HG03095 (cell line): ENCODE measurements around the gene CCDC137.
A peak's percentile ranks its signal among the peaks of the same experiment; 100 is the strongest.

Experiments used
- ATAC-seq: cut with Tn5 transposase; IDR thresholded peaks from one replicate; pipeline ENCODE4 v1.9.1; 2021; ENCODE audit warnings: moderate library complexity; ENCODE audit not compliant: unreplicated experiment

Gene CCDC137

DNA sequence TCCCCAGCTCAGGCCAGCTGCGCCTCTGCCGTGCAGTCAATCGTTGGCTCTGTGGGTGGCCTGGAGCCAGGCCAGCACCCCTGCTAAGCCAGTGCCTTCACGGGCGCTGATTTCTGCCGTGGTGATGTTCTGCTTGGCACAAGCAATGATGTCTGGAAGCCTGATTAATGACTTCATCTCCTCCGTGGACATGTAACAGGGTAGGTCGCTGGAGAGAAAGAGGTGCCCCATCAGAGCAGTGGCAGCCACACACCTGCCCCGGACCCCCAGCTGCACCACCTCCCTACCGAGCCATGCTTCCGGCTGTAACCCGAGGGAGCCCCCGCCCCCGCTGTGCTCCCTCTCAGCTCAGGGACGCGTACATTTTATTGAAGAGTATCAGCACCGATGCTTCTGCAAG lies 15.1 kb downstream of the CCDC137 start:
- ATAC-seq: no peak

DNA sequence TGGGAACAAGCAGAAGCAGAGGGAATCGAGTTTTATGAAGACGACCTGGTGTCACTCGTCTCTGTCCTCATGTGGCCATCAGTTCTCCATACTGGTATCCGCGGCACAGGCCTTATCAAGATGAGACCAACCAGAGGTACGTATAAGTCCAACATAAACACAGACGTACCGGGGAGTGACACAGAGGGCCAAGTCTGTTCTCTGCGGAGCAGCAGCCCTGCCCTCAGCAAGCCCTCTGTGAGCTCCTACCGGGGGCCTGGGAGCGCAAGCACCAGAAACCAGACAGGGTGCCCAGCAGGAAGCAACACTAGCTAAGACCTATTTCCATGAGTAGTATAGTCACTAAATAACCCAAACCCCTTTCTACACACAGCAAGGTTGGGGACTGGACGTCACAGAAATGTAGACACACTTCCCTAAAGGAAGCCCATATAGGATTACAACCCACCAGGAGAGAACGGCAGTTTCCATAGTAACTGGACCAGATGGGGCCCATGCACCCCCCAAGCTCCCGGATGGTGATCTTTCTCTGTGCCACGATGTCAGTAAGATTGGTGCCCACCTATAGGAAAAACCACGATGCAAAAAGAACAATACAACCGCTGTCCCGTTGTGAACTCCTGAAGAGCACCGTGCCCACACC lies 16.1 kb downstream of the CCDC137 start:
- ATAC-seq: no peak

DNA sequence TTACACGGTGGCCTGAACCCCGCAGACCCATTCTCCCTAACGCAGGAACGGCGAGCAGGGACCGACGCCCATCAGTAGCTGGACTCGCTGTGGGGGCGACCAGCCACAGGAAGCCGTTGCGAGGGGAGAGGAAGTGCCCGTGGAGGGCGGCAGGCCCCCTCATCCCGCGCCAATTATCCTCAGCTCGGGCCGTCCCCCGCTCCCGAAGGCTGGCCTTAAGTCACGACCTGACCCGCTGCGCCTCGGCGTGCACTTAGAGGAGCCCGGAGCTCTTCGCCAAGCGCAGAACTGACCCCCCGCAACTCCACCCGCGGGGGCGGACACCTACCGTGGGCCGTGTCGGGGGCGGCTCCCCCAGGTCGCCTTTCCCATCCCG lies 16.7 kb downstream of the CCDC137 start:
- ATAC-seq: peak; percentile 4

DNA sequence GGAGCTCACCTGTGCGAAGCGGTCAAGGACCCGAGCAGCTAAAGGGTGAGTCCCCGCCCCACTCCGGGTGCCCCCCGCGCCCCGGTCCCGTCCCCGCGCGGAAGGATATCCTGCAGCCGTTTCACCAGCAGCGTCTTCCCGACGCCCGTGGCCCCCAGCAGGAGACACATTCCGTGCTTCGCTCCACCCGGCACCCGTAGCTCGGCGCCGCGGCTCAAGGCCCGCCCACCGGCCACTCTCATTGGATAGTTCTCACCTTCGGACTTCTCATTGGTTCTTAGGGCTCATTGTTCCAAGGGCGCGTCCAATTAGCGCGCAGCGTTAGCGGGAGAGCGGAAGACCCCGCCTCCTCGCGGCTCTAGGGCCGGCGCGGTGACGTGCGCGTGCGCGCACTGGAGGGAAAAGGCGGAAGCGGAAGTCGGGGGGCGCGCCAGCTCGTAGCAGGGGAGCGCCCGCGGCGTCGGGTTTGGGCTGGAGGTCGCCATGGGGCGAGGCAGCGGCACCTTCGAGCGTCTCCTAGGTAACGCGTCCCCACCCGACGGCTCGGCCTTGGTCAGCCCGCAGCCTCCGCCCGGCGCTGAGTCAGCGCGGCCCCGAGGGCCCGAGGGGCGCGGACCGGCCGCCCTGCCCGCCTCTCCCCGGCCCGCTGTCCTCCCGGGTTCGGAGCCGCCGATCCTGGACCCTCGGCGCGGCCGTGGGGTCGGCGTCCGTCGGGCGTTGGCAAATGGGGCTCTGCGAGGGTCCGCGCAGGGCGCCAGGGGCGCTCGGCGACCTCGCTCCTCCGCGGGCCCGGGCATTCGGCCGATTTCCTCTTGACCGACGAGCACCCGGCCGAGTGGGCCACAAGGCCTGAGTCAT lies 17.3 kb downstream of the CCDC137 start, which contains the start of the genes ARL16 and HGS:
Gene ARL16 (minus strand): TSS at position 214 of the 858 bp plus-strand sequence. CDS start 44 bp downstream, at position 170.
Gene HGS (plus strand): TSS at position 428 of the 858 bp plus-strand sequence. CDS start 56 bp downstream, at position 484.
- peak; percentile 77 for ATAC-seq

DNA sequence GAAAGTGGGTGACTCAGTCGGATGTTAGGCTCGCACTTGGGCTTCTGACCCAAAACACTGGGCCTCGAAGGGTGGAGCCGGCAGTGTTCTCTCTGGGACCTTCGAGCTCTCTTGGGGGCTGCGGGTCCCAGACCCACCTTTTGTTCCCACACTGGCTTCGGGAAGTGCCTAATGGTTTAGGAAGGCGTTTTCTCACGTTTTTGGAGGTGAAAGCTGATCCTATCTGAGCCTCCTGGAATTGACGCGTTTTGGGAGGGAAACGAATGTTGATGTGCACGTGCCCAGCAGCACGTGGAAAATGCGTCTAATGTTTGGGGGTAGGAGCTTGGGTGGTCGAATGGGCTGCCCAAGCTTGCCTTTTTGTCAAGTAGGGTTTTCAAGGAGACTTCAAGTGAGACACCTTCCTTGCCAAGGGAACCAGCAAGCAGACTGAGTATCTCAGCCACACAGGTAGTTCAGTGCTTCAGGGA lies 17.9 kb downstream of the CCDC137 start:
- no peak for ATAC-seq

DNA sequence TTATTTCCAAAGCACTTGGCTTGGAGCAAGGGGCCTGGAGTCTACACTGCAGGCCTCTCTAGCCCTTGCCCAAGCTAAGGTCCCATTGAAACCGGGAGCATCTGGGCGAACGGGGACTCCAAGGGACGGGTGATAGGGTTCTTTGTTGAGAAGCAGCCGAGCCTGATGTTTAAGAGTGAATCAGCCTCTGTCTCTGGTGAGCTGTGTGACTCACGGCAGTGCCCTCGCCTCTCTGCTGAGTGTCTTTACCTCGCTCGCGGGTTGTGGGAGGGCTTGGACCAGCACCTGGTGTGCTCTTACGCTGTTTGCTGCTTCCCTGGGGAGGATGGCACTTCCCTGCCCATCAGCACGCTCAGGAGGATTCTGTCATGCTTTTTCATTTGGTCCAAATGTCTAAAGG lies 18.6 kb downstream of the CCDC137 start:
- ATAC-seq: no peak

DNA sequence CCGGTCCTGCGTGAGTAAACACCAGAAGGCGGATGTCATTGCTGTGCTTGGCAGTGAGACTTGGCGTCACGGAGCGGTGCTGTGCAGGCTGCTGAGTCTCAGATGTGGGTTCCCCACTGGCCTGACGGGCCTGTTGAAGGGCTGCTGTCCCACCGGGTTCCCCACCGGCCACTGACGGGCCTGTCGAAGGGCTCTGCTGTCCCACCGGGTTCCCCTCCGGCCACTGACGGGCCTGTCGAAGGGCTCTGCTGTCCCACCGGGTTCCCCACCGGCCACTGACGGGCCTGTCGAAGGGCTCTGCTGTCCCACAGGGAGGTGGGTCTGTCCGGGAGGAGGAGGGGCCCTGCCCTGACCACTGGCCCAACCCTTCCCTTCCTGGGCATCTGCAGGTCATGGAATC lies 20.1 kb downstream of the CCDC137 start:
- ATAC-seq: no peak

DNA sequence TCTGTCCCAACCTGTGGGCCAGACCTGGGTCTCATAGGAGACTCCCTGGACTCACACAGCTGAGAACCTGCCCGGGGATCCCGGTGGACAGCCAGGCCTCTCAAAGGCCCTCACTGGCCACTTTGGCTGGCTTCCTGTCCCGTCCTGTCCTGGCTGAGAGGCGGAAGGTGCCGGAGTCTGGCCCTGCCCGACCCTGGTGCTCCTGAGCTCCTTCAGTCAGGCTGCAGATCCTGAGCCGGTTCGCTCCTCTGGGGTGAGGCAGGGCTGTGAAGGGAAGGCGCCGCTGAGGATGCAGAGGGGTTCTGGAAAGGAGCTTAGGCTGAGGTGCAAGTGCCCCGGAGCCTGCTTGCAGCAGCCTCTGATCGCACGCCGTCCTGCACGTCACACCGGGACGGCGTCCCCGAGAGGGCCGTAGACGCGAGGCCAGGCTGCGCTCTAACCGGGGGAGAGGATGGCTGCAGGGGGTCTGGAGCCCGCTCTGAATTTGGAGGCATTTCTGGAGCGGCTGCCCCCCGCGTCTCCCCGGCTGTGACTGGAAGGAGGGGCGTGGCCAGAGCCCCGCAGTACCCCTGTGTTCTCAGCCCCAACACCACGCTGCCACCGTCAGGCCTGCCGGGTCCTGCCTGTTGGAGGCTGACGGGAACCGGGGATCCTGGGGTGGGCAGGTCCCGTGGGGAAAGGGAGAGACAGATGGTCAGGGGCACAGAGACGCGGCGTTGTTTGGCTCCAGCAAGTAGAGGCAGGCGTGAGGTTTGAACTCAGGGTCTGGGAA lies 21.4 kb downstream of the CCDC137 start:
- ATAC-seq: no peak

DNA sequence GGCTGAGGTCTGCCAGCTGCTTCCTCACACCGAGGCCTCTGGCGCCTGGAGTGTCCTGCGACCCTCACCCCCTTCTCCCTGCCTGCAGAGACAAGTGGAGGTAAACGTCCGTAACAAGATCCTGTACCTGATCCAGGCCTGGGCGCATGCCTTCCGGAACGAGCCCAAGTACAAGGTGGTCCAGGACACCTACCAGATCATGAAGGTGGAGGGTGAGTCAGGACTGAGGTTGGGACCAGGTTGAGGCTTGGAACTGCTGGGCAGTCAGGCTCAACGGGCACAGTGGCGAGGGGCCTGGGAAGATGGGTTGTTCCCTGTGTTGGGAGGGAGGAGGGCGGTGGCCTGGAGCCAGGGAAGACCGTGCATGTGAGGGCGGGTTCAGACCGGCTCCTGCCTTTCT lies 22.1 kb downstream of the CCDC137 start:
- ATAC-seq: no peak

DNA sequence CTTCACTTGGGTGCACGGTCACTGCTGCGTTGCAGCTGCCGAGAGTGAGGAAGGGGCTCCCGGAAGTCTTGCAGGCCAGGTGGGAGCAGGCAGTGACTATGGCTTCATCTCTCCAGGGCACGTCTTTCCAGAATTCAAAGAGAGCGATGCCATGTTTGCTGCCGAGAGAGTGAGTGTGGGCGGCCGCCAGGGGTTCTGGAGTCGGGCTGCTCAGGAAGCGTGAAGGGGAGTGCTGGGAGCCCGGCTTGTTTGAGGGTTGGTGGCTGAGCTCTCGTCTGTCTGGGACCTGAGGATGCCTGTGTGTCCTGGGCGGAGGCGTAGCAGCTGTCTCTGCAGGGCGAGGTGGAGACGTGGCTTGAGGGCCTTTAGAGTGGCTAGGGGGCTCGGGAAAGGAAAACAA lies 23.5 kb downstream of the CCDC137 start:
- ATAC-seq: no peak

DNA sequence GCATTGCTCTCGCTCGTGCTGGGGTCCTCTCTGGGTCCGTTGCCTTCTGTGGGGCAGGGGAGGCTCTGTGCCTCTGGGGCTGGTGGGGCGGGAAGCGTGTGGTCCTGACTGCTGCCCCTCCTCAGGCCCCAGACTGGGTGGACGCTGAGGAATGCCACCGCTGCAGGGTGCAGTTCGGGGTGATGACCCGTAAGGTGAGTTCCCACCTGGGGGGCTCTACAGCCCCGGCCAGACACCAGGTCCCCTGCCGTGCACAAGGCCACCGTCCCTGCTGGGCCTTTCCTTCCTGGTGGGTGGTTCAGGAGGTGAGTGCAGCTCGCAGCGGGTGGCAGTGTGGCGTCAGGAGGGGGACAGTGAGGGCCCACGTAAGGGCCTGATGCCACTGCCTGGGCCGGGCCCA lies 24.0 kb downstream of the CCDC137 start:
- ATAC-seq: no peak

DNA sequence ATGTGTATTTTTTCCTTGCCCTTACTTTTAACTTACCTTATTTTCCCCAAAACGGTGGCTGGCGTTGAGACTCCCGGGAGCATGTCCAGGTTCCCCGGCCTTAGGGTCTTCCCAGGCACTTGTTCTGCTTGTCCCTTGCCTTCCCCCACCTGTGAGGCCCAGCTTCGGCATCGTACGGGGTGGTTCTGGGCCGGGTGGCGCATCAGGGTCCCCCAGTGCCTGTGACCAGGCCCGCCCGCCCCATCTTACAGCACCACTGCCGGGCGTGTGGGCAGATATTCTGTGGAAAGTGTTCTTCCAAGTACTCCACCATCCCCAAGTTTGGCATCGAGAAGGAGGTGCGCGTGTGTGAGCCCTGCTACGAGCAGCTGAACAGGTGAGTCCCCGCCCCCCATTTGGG lies 24.7 kb downstream of the CCDC137 start:
- no peak for ATAC-seq

DNA sequence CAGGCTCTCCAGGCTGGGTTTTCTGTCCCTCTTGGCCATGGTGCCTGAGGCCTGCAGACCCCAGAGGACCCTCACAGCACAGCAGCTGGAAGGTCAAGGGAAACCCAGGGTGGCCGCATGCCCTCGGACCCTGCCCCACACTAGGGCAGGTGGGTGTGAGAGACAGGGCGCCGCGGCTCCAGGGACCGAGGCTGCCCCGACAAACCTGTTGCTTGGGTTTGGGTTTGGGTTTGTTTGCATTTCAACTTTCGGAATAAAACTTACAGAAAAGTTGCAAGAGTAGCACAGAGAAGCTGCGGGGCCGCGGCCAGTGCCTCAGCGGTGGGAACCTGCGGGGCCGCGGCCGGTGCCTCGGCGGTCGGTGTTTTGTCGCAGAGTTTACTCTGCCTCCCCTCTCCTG lies 25.1 kb downstream of the CCDC137 start:
- ATAC-seq: no peak

DNA sequence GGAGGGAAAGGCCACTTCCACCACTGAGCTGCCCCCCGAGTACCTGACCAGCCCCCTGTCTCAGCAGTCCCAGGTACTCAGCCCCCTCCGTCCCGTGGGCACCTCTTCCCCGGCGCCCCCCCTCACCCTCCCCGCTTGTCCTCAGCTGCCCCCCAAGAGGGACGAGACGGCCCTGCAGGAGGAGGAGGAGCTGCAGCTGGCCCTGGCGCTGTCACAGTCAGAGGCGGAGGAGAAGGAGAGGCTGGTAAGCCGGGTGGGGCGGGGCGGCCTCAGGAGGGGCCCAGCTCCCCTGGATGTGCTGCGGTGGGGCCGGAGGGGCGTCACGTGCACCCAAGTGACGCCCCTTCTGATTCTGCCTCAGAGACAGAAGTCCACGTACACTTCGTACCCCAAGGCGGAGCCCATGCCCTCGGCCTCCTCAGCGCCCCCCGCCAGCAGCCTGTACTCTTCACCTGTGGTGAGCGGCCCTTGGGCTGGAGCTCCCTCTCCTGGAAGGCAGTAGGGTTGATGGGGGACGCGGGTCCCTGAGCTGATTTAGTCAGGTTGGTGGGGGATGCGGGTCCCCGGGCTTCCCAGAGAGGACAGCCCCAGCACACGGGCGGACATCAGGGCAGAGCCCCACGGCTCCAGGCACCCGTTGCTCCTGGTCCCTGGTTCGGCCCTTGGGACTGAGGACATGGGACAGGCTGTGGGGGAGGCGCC lies 27.1 kb downstream of the CCDC137 start:
- no peak for ATAC-seq

DNA sequence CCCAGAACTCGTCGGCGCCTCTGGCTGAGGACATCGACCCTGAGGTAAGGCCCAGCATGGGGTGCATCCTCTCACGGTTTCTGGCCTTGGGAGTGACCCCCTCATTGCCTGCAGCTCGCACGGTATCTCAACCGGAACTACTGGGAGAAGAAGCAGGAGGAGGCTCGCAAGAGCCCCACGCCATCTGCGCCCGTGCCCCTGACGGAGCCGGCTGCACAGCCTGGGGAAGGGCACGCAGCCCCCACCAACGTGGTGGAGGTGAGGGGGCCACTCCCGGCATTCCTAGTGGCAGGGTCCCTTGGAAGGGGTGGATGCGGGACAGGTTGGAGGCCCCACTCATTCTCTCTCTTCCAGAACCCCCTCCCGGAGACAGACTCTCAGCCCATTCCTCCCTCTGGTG lies 28.3 kb downstream of the CCDC137 start:
- no peak for ATAC-seq

DNA sequence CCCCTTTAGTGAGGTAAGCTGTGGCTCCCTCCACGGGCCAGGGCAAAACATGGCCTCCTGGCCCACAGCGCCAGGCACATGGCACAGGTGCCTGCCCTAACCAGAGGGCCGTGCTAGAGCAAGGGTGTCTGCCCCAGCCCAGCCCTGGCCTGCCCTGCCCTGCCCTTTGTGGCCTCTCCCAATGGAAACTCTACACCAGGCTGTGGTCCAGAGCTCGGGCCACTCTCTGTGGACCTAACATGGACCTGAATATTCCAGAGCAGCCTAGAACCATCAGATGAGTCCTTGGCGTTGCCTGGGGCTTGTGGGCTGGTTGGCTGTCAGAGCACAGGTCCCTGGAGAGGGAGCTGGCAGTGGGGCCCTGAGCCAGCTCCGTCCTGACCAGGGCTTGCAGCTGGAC lies 28.7 kb downstream of the CCDC137 start:
- no peak for ATAC-seq

DNA sequence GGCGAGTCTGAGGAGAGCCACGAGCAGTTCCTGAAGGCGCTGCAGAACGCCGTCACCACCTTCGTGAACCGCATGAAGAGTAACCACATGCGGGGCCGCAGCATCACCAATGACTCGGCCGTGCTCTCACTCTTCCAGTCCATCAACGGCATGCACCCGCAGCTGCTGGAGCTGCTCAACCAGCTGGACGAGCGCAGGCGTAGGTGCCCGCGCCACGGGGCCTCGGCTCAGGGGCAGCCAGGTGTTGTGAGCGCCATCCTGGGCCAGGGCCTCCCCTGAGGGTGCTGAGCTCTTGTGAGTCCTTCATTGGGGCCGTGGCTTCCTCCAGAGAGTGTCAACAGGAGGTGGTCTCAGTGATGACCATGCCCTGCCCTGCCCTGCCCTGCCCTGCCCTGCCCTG lies 29.3 kb downstream of the CCDC137 start:
- no peak for ATAC-seq

DNA sequence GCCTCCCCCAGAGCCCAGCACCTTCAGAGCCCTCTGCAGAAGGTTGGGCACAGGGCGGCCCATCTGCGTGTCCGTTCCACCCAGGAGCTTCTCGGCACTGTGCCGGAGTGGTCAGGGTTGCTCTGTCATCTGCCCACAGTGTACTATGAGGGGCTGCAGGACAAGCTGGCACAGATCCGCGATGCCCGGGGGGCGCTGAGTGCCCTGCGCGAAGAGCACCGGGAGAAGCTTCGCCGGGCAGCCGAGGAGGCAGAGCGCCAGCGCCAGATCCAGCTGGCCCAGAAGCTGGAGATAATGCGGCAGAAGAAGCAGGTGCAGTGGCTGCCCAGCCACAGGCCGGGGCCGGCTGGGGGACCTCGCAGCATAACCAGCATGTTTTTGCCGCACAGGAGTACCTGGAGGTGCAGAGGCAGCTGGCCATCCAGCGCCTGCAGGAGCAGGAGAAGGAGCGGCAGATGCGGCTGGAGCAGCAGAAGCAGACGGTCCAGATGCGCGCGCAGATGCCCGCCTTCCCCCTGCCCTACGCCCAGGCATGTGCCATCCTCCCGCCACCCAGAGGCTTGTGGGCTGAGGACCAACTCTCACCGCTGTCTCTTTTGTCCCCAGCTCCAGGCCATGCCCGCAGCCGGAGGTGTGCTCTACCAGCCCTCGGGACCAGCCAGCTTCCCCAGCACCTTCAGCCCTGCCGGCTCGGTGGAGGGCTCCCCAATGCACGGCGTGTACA lies 29.8 kb downstream of the CCDC137 start:
- ATAC-seq: no peak

DNA sequence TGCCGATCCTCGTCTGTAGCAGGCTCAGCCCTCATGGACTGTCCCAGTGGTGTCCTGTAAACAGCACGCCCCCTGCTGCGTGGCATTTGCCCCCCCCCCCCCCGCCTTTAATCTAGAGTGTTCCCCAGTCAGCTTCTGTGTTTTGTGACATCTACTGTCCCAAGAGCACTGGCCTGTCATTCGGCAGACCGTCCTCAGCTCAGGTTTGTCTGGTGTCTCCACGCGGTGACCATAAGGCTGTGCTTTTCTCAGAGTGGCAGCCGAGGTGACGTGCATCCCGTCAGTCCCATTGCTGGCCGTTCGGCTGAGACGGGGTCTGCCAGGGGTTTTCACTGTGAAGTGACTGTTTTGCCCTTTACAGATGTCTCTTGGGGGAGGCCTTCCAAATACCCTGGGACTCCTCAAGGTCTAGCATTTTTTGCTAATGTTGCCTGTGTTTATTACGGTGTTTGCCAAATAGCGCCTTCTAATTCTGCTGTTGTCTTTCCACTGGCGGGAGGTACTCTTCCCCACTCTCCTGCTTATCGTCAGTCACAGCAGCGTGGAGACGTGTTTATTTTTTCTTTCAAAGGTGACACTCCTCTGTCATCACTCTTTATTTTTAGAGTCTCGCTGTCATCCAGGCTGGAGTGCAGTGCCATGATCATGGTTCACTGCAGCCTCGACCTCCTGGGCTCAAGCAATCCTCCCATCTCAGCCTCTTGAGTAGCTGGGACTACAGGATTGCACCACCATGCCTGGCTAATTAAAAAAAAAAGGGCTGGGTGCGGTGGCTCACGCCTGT lies 30.9 kb downstream of the CCDC137 start:
- no peak for ATAC-seq
